HCT116 (cell line): ENCODE measurements around the gene NACC2. TPM values are rescaled to one million over a fixed set of nuclear protein-coding genes. Genes with fewer than 3 reads are reported as not detected.

ENCODE experiments used
- ATAC-seq: fragments of 200-7000 bp; cut with Tn5 transposase; 2 replicates; pipeline ENCODE4 v1.9.1; 2020; ENCODE audit warnings: mild to moderate bottlenecking, moderate library complexity
- BruUV-seq: library from RNA; stranded (reverse); fragments of 400-500 nt; replicated peaks from 2 replicates; lab custom pipeline; 2021; lab: Mats Ljungman, UMichigan
- CTCF ChIA-PET: fragments of 300-600 bp; sonication (Branson Sonifier 250); formaldehyde crosslinking; loops from one replicate; lab custom pipeline; 2021; ENCODE audit warnings: antibody characterized with exemption; lab: Charles Lee
- POLR2A ChIA-PET: fragments of 300-600, 350-600 bp; sonication (Branson Sonifier 250); formaldehyde crosslinking; loops from one replicate; lab custom pipeline; 2021; ENCODE audit warnings: antibody characterized with exemption; lab: Charles Lee
- RAD21 ChIA-PET, 2 experiments: fragments of 300-600 bp; sonication (Branson Sonifier 250); formaldehyde crosslinking; loops; one replicate each; lab custom pipeline; 2023; ENCODE audit warnings: low total read pairs in 2 of 2; ENCODE audit not compliant: uncharacterized antibody in 2 of 2, unreplicated experiment in 2 of 2, low non-redundant PET in 1 of 2; lab: Charles Lee
- DNase-seq: peaks from one replicate; pipeline ENCODE4 v3.0.0-alpha.2; 2010; ENCODE audit warnings: low read depth, low spot score
- H2AFZ ChIP-seq: fragments of 200-600 bp; shearing (Covaris generic), sonication (generic); 2 replicates; pipeline ENCODE4 v1.6.1; 2017; ENCODE audit warnings: low read depth, mixed run types, mixed read lengths, antibody characterized with exemption, low read length; ENCODE audit not compliant: poor library complexity, severe bottlenecking
- H3K27ac ChIP-seq: 2 replicates; pipeline ENCODE4 v1.5.1; 2012; ENCODE audit warnings: low read depth, low read length
- H3K27me3 ChIP-seq: fragments of 200-600 bp; sonication (generic); 2 replicates; pipeline ENCODE4 v1.6.1; 2016; ENCODE audit warnings: mixed run types, low read length, mixed read lengths; ENCODE audit not compliant: insufficient read depth
- H3K36me3 ChIP-seq, 2 experiments: fragments of 200-500 bp in 1 of 2; fragments of 200-600 bp in 1 of 2; sonication (Bioruptor generic) in 1 of 2; sonication (generic) in 1 of 2; 2 replicates each; pipeline versions ENCODE4 v1.5.1 to v1.6.1; 2014 to 2016; ENCODE audit warnings: low read length in 2 of 2, inconsistent platforms in 1 of 2, mixed read lengths in 1 of 2, mixed run types in 1 of 2; ENCODE audit not compliant: insufficient read depth in 2 of 2, control insufficient read depth in 1 of 2
- H3K4me1 ChIP-seq, 2 experiments: fragments of 200-600 bp in 1 of 2; sonication (generic) in 1 of 2; 2 replicates each; pipeline versions ENCODE4 v1.5.1 to v1.6.1; 2012 to 2017; ENCODE audit warnings: low read length in 2 of 2, inconsistent platforms in 1 of 2, mild to moderate bottlenecking in 1 of 2, mixed read lengths in 1 of 2, mixed run types in 1 of 2, moderate library complexity in 1 of 2; ENCODE audit not compliant: insufficient read depth in 2 of 2, control insufficient read depth in 1 of 2
- H3K4me2 ChIP-seq: fragments of 200-600 bp; sonication (generic); 2 replicates; pipeline ENCODE4 v1.6.1; 2017; ENCODE audit warnings: mixed run types, low read length, mixed read lengths
- H3K4me3 ChIP-seq, 2 experiments: fragments of 200-600 bp in 1 of 2; sonication (generic) in 1 of 2; replicated peaks in 1 of 2; 2 replicates each; pipeline ENCODE4 v1.5.1; 2011 to 2016; ENCODE audit warnings: low read length in 2 of 2, control low read depth in 1 of 2, low read depth in 1 of 2, mild to moderate bottlenecking in 1 of 2, mixed read lengths in 1 of 2, mixed run types in 1 of 2
- H3K79me2 ChIP-seq: fragments of 200-600 bp; sonication (generic); 2 replicates; pipeline ENCODE4 v1.6.1; 2017; ENCODE audit warnings: mild to moderate bottlenecking, mixed run types, low read length, moderate library complexity, mixed read lengths; ENCODE audit not compliant: insufficient read depth
- H3K9ac ChIP-seq: fragments of 200-600 bp; sonication (generic); 2 replicates; pipeline ENCODE4 v1.6.1; 2016; ENCODE audit warnings: low read length, mixed read lengths
- H3K9me2 ChIP-seq: fragments of 200-600 bp; sonication (generic), shearing (Covaris generic); 2 replicates; pipeline ENCODE4 v1.6.1; 2017; ENCODE audit warnings: mixed run types, mild to moderate bottlenecking, moderate library complexity; ENCODE audit not compliant: insufficient read depth
- H3K9me3 ChIP-seq, 2 experiments: fragments of 200-500 bp in 1 of 2; fragments of 200-600 bp in 1 of 2; sonication (Bioruptor generic) in 1 of 2; sonication (generic) in 1 of 2; 2 replicates each; pipeline ENCODE4 v1.6.1; 2014 to 2017; ENCODE audit warnings: low read length in 2 of 2, mixed read lengths in 2 of 2, inconsistent platforms in 1 of 2, low read depth in 1 of 2, mild to moderate bottlenecking in 1 of 2, mixed run types in 1 of 2, moderate library complexity in 1 of 2; ENCODE audit not compliant: control insufficient read depth in 1 of 2, insufficient read depth in 1 of 2
- H4K20me1 ChIP-seq: fragments of 200-600 bp; sonication (generic), shearing (Covaris generic); 2 replicates; pipeline ENCODE4 v1.6.1; 2017; ENCODE audit warnings: mixed run types, mild to moderate bottlenecking, moderate library complexity; ENCODE audit not compliant: insufficient read depth
- CBX3 ChIP-seq: IDR thresholded peaks from 2 replicates; pipeline ENCODE4 v1.6.1; 2012; ENCODE audit warnings: low read depth
- CEBPB ChIP-seq: IDR thresholded peaks from 2 replicates; pipeline ENCODE4 v1.6.1; 2012; ENCODE audit warnings: low read depth
- EGR1 ChIP-seq: IDR thresholded peaks from 2 replicates; pipeline ENCODE4 v1.6.1; 2012; ENCODE audit warnings: low read depth
- EZH2phosphoT487 ChIP-seq: fragments of 200-600 bp; IDR thresholded peaks from 2 replicates; pipeline ENCODE4 v1.6.1; 2018; ENCODE audit warnings: antibody characterized with exemption, borderline replicate concordance
- FOSL1 ChIP-seq: IDR thresholded peaks from 2 replicates; pipeline ENCODE4 v1.6.1; 2012; ENCODE audit warnings: low read depth
- MAX ChIP-seq: IDR thresholded peaks from 2 replicates; pipeline ENCODE4 v1.6.1; 2012
- POLR2A ChIP-seq: IDR thresholded peaks from 2 replicates; pipeline ENCODE4 v1.7.0; 2011; ENCODE audit warnings: borderline replicate concordance; ENCODE audit not compliant: insufficient read depth, insufficient read length; ENCODE audit errors: extremely low read depth
- REST ChIP-seq: IDR thresholded peaks from 2 replicates; pipeline ENCODE4 v1.6.1; 2012; ENCODE audit warnings: low read depth
- SIN3A ChIP-seq: IDR thresholded peaks from 2 replicates; pipeline ENCODE4 v1.6.1; 2012; ENCODE audit warnings: low read depth
- SP1 ChIP-seq: IDR thresholded peaks from 2 replicates; pipeline ENCODE4 v1.6.1; 2012; ENCODE audit warnings: low read depth
- TCF7L2 ChIP-seq: IDR thresholded peaks from 2 replicates; pipeline ENCODE4 v1.7.0; 2011; ENCODE audit warnings: borderline replicate concordance, inconsistent platforms; ENCODE audit not compliant: insufficient read depth, insufficient read length; ENCODE audit errors: extremely low read depth
- intact Hi-C: fragments of 100-400 bp; cut with micrococcal nuclease; formaldehyde crosslinking; loops from 2 replicates; pipeline ENCODE4 v1.10.0; 2022
- total RNA-seq: library from RNA; stranded (reverse); gene quantifications from one replicate; pipeline ENCODE4 v1.2.1, GENCODE V29; 2021; ENCODE audit not compliant: unreplicated experiment

The NACC2 gene
- total RNA-seq, 1 experiment from 2014 or later, result 27.8 TPM

- RAD21 ChIA-PET, result no interaction called here
- Histone ChIP-seq H3K27ac (no peak overlapping the region), H3K79me2 (peaks cover 94% of the 10 kb centered on the region), H3K36me3 (no peaks in the 10 kb centered on the region; a peak in 1 of 4 replicates), H3K4me1 (peaks cover 0 to 5% of the 10 kb centered on the region in 2 experiments; a peak in 2 of 4 replicates), H3K4me2 (no peak overlapping the region), H3K9me2 (no peaks in the 10 kb centered on the region), H3K27me3 (no peaks in the 10 kb centered on the region), H4K20me1 (no peaks in the 10 kb centered on the region), H3K4me3 (no peak overlapping the region), H3K9me3 (no peaks in the 10 kb centered on the region), H3K9ac (no peak overlapping the region), H2AFZ (no peak overlapping the region)
- ATAC-seq, result no peak
- CTCF ChIA-PET, result no interaction called here
- POLR2A ChIA-PET, result no interaction called here
- intact Hi-C loops, result no loop called here
- TF ChIP-seq FOSL1 (no peak), CBX3 (no peak), MAX (no peak), TCF7L2 (no peak), SIN3A (no peak), POLR2A (no peak), REST (no peak), SP1 (no peak), EGR1 (no peak), CEBPB (no peak), EZH2phosphoT487 (no peak)
- BruUV-seq, result no TSS peak
- no peak for DNase-seq
These were observed 13.8 kb downstream of the NACC2 start for GRCh38 chr9:136081113-136081825.
